Measurements from ENCODE around the gene CRX. TPM values are rescaled to one million over a fixed set of nuclear protein-coding genes. Genes with fewer than 3 reads are reported as not detected.
"Not testable (repeated sequence)": the region's sequence is repeated elsewhere in the genome, so short reads cannot be mapped to it uniquely, and the experiment has no call there.

The CRX gene
- total RNA-seq: not detected in 2 replicates

GRCh38 chr19:47821460-47822020 lies at the start of gene CRX:
TSS of gene CRX (plus strand) at chr19:47821937. CDS start at chr19:47834444, 12,507 bp downstream.
- no peak for DNase-seq (ENCODE audit: low read depth, low spot score)

GRCh38 chr19:47776568-47776967 lies 45.2 kb upstream of the CRX start:
- DNase-seq (ENCODE audit: low read depth, low spot score): peak; percentile 85

GRCh38 chr19:47777245-47778048 lies 44.3 kb upstream of the CRX start:
- not testable (repeated sequence) for DNase-seq (ENCODE audit: low read depth, low spot score)

- no peak for DNase-seq (ENCODE audit: low read depth, low spot score)
Measured at GRCh38 chr19:47778049-47778953, 43.4 kb upstream of the CRX start, which contains the start of gene SELENOW. TSS of gene SELENOW (plus strand) at chr19:47778703. CDS start at chr19:47778786, 83 bp downstream.

- DNase-seq (ENCODE audit: low read depth, low spot score): no peak
Measured at GRCh38 chr19:47778954-47779351, 42.8 kb upstream of the CRX start.

GRCh38 chr19:47779524-47780214 lies 42.1 kb upstream of the CRX start:
- no peak for DNase-seq (ENCODE audit: low read depth, low spot score)

- no peak for DNase-seq (ENCODE audit: low read depth, low spot score)
Measured at GRCh38 chr19:47780215-47780551, 41.6 kb upstream of the CRX start.

GRCh38 chr19:47781590-47782262 lies 40.0 kb upstream of the CRX start:
- DNase-seq (ENCODE audit: low read depth, low spot score): no peak

- DNase-seq (ENCODE audit: low read depth, low spot score): no peak
Measured at GRCh38 chr19:47786566-47786965, 35.2 kb upstream of the CRX start.

GRCh38 chr19:47787307-47787706 lies 34.4 kb upstream of the CRX start:
- DNase-seq (ENCODE audit: low read depth, low spot score): not testable (repeated sequence)

- not testable (repeated sequence) for DNase-seq (ENCODE audit: low read depth, low spot score)
Measured at GRCh38 chr19:47789811-47790210, 31.9 kb upstream of the CRX start.

- DNase-seq (ENCODE audit: low read depth, low spot score): no peak
Measured at GRCh38 chr19:47790398-47790814, 31.3 kb upstream of the CRX start.

GRCh38 chr19:47792616-47793015 lies 29.1 kb upstream of the CRX start:
- DNase-seq (ENCODE audit: low read depth, low spot score): no peak

- DNase-seq (ENCODE audit: low read depth, low spot score): no peak
Measured at GRCh38 chr19:47794526-47794925, 27.2 kb upstream of the CRX start.

- DNase-seq (ENCODE audit: low read depth, low spot score): no peak
Measured at GRCh38 chr19:47796785-47797184, 25.0 kb upstream of the CRX start.

GRCh38 chr19:47797996-47798903 lies 23.5 kb upstream of the CRX start:
- no peak for DNase-seq (ENCODE audit: low read depth, low spot score)

- DNase-seq (ENCODE audit: low read depth, low spot score): no peak
Measured at GRCh38 chr19:47798904-47799266, 22.9 kb upstream of the CRX start.

- no peak for DNase-seq (ENCODE audit: low read depth, low spot score)
Measured at GRCh38 chr19:47801270-47801669, 20.5 kb upstream of the CRX start.

GRCh38 chr19:47802521-47803043 lies 19.2 kb upstream of the CRX start:
- no peak for DNase-seq (ENCODE audit: low read depth, low spot score)

GRCh38 chr19:47803148-47803547 lies 18.6 kb upstream of the CRX start:
- DNase-seq (ENCODE audit: low read depth, low spot score): not testable (repeated sequence)

Data from pulmonary artery endothelial cell (primary cell).